Nephron (organoid): ENCODE measurements around the gene MYD88.

Experiments used
- H3K27ac Mint-ChIP-seq, 3 experiments: 2 replicates each; pipeline ENCODE4 v1.8.0; 2020; ENCODE audit warnings: mixed read lengths in 3 of 3, mild to moderate bottlenecking in 2 of 3, moderate library complexity in 1 of 3
- H3K27me3 Mint-ChIP-seq: 2 replicates; pipeline ENCODE4 v1.8.0; 2021; ENCODE audit warnings: low read depth, mild to moderate bottlenecking, moderate library complexity, mixed read lengths
- H3K36me3 Mint-ChIP-seq: 2 replicates; pipeline ENCODE4 v1.8.0; 2020; ENCODE audit warnings: low read depth, mixed read lengths
- H3K4me1 Mint-ChIP-seq: 2 replicates; pipeline ENCODE4 v1.8.0; 2020; ENCODE audit warnings: mixed read lengths
- H3K4me3 Mint-ChIP-seq, 3 experiments: 2 replicates each; pipeline ENCODE4 v1.8.0; 2020; ENCODE audit warnings: mild to moderate bottlenecking in 3 of 3, mixed read lengths in 3 of 3, moderate library complexity in 2 of 3
- H3K9me3 Mint-ChIP-seq: 2 replicates; pipeline ENCODE4 v1.8.0; 2020; ENCODE audit warnings: mixed read lengths
- TF ChIP-seq, protein P1 (sequence below), 3 experiments: fragments of 200-600 bp; sonication (generic); IDR thresholded peaks; one replicate each; pipeline ENCODE4 v1.5.0; 2021; ENCODE audit warnings: antibody characterized with exemption in 3 of 3; ENCODE audit not compliant: unreplicated experiment in 3 of 3

MYD88 gene

DNA sequence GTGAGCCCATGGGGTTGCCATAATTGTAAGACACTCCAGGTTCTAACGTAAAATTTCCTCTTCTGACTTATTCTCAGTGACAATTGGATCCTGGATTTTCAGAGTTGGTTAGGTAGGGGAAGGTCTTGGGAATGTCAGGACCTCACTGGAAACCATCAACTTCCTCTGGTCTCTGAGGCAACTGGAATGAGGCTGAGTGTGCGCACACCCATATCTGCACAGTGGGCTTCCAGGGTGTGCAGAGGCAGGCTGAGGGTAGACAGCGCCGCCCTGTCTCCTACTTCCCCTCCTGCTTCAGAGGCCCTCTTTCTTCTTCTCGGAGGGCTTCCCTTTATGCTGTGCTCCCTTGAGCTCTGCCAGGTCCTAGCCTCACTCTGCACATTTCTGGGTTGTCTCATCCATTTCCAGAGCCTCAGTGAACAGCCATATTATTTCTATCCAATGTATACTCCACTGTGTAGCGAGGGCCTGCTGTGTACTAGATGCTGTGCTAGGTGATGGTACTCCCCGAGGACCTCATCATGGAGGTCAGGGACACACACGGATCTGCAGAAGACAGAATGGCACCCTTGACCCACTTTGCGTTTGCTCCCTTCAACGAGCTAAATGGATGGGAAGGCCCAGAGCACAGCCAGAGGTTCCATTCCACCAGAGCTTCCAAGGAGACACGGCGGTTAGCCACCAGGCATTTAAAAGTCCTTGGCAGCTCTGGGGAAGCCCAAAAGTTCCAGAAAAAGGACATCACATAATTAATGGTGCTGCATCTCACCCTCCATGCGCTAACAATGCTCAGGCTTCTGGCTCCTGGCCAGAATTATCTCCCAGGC lies 19.8 kb upstream of the MYD88 start:
- Mint-ChIP-seq H3K27me3 (no peaks in the 10 kb centered on the region), H3K9me3 (no peaks in the 10 kb centered on the region), H3K36me3 (peaks cover 20% of the 10 kb centered on the region), H3K27ac (no peak overlapping the region), H3K4me3 (no peak overlapping the region), H3K4me1 (no peaks in the 10 kb centered on the region)
- TF ChIP-seq, protein P1, sequence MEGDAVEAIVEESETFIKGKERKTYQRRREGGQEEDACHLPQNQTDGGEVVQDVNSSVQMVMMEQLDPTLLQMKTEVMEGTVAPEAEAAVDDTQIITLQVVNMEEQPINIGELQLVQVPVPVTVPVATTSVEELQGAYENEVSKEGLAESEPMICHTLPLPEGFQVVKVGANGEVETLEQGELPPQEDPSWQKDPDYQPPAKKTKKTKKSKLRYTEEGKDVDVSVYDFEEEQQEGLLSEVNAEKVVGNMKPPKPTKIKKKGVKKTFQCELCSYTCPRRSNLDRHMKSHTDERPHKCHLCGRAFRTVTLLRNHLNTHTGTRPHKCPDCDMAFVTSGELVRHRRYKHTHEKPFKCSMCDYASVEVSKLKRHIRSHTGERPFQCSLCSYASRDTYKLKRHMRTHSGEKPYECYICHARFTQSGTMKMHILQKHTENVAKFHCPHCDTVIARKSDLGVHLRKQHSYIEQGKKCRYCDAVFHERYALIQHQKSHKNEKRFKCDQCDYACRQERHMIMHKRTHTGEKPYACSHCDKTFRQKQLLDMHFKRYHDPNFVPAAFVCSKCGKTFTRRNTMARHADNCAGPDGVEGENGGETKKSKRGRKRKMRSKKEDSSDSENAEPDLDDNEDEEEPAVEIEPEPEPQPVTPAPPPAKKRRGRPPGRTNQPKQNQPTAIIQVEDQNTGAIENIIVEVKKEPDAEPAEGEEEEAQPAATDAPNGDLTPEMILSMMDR (IDR thresholded peaks at IDR 0.05; ENCODE audit: unreplicated experiment in 3 of 3): no peak

DNA sequence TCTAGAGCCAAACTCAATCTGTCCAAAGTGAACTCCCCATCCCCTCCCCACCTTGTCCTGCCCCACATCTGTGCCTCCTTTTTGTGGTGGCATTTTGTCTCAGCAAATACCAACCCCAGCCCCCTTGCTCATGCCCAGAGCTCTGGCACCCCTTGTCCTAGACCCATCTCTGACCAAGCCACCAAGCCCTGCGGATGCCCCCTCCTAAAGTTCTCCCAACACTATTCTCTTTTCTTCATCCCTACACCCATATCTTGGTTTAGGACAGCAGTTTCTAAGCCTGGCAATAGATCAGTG lies 19.3 kb upstream of the MYD88 start:
- no peaks in the 10 kb centered on the region for H3K4me1 Mint-ChIP-seq
- no peaks in the 10 kb centered on the region for H3K9me3 Mint-ChIP-seq
- no peaks in the 10 kb centered on the region for H3K27me3 Mint-ChIP-seq
- TF ChIP-seq, protein P1 (IDR thresholded peaks at IDR 0.05; ENCODE audit: unreplicated experiment in 3 of 3): no peak
- H3K27ac Mint-ChIP-seq: no peak overlapping the region
- H3K4me3 Mint-ChIP-seq: no peak overlapping the region
- H3K36me3 Mint-ChIP-seq: peaks cover 25% of the 10 kb centered on the region

DNA sequence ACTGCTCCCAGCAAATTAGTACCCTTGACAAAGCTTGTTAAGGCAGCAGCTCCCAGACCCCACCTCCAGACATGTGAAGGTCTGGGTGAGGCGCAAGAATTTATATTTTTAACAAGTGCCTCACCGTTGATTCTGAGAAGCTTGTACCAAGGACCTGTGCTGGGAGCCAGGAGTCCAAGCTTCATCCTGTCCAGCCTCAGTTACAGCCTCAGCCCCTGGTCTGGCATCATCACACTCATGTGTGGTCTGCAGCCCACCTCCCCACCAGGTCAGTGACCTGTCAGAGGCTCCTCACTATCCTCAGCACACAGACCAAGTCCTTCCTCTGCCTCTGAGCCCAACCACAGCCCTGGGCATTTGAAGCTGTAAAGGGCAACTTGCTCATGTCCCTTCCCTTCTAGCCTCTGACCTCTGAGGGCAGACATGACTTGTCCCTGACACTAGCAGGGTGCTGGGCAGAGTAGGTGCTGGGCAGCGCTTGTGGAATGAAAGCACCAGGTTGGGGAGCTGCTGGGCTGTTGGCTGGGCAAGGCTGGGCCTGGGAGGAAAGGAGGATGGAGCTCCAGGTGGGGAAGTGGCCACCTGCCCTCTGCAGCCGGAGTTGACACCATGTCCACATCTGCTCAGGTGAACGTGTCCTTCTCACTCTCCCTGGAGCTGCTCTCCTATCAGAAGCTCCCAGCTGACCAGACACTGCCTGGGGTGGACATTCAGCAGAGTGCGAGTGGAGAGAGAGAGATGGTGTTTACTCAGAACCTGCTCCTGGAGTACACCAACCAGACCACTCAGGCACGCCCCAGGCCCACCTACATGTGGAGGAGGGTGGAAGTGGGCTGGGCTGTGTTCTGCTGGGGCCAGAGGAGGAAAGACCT lies 18.4 kb upstream of the MYD88 start:
- no peaks in the 10 kb centered on the region for H3K27me3 Mint-ChIP-seq

DNA sequence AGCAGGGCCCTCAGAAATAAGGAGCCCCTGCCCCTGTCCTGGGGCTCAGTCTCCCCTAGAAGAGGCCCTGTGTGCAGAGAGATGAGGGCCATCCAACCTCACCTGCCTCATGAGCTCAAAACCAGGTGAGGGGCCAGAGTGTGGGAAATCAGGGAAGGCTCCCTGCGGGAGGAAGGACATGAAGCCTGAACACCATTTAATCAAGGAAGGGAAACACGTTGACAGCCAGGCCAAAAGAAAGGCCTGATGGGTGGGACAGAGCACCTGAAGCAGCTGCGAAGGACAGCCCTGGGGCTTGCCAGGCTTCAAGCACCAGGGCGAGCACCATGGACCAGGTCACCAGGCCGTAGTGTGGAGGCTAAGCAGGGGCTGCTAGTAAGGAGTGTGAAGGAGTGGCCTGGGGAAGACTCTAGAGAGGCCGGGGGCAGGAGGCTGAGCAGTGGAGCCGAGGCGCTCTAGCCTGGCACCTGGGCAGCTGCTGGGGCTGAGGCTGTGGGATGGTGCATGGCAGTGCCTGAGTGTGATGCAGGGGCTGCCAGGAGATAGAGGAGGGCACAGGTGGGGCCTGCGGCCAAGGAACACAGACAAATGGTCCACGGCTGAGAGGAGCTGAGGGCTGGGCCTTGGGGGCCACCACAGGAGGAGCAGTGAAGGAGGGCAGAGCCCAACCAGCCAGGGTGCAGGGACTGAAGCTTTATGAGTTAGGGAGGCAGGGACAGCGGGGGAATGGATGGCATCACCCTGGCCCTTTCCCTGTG lies 17.6 kb upstream of the MYD88 start:
- no peak overlapping the region for H3K4me3 Mint-ChIP-seq
- H3K4me1 Mint-ChIP-seq: no peaks in the 10 kb centered on the region
- H3K9me3 Mint-ChIP-seq: no peaks in the 10 kb centered on the region
- peaks cover 41% of the 10 kb centered on the region for H3K36me3 Mint-ChIP-seq
- TF ChIP-seq, protein P1 (IDR thresholded peaks at IDR 0.05; ENCODE audit: unreplicated experiment in 3 of 3): no peak
- no peak overlapping the region for H3K27ac Mint-ChIP-seq
- no peaks in the 10 kb centered on the region for H3K27me3 Mint-ChIP-seq

More for the DNA sequence above, 18.4 kb upstream of the MYD88 start:
- Mint-ChIP-seq H3K27ac (no peak overlapping the region), H3K4me1 (no peaks in the 10 kb centered on the region), H3K9me3 (no peaks in the 10 kb centered on the region), H3K36me3 (peaks cover 34% of the 10 kb centered on the region), H3K4me3 (no peak overlapping the region)
- TF ChIP-seq, protein P1 (IDR thresholded peaks at IDR 0.05; ENCODE audit: unreplicated experiment in 3 of 3): no peak

DNA sequence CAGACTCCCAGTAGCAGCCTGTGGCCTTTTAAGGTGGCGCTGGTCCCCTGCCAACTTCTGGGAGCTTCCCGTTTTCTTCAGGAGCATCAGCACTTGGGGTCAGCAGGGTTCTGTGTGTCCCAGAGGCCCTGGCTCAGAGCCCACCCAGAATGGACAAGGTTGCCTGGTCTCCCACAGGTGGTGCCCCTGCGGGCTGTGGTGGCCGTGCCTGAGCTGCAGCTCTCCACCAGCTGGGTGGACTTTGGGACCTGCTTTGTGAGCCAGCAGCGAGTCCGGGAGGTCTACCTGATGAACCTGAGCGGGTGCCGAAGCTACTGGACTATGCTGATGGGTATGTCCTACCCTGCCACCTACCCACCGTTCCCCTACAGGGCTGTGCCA lies 17.0 kb upstream of the MYD88 start:
- Mint-ChIP-seq H3K27me3 (no peaks in the 10 kb centered on the region), H3K4me1 (no peaks in the 10 kb centered on the region), H3K4me3 (no peak overlapping the region), H3K9me3 (no peaks in the 10 kb centered on the region), H3K36me3 (peaks cover 41% of the 10 kb centered on the region), H3K27ac (no peak overlapping the region)
- TF ChIP-seq, protein P1 (IDR thresholded peaks at IDR 0.05; ENCODE audit: unreplicated experiment in 3 of 3): no peak
